GM21515 (cell line): ENCODE data around the gene RC3H1.
"Not testable (repeated sequence)": the region's sequence is repeated elsewhere in the genome, so short reads cannot be mapped to it uniquely, and the experiment has no call there.

Experiments used
- ATAC-seq: cut with Tn5 transposase; IDR thresholded peaks from one replicate; pipeline ENCODE4 v1.9.1; 2021; ENCODE audit not compliant: unreplicated experiment

RC3H1 gene, protein sequence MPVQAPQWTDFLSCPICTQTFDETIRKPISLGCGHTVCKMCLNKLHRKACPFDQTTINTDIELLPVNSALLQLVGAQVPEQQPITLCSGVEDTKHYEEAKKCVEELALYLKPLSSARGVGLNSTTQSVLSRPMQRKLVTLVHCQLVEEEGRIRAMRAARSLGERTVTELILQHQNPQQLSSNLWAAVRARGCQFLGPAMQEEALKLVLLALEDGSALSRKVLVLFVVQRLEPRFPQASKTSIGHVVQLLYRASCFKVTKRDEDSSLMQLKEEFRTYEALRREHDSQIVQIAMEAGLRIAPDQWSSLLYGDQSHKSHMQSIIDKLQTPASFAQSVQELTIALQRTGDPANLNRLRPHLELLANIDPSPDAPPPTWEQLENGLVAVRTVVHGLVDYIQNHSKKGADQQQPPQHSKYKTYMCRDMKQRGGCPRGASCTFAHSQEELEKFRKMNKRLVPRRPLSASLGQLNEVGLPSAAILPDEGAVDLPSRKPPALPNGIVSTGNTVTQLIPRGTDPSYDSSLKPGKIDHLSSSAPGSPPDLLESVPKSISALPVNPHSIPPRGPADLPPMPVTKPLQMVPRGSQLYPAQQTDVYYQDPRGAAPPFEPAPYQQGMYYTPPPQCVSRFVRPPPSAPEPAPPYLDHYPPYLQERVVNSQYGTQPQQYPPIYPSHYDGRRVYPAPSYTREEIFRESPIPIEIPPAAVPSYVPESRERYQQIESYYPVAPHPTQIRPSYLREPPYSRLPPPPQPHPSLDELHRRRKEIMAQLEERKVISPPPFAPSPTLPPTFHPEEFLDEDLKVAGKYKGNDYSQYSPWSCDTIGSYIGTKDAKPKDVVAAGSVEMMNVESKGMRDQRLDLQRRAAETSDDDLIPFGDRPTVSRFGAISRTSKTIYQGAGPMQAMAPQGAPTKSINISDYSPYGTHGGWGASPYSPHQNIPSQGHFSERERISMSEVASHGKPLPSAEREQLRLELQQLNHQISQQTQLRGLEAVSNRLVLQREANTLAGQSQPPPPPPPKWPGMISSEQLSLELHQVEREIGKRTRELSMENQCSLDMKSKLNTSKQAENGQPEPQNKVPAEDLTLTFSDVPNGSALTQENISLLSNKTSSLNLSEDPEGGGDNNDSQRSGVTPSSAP

DNA sequence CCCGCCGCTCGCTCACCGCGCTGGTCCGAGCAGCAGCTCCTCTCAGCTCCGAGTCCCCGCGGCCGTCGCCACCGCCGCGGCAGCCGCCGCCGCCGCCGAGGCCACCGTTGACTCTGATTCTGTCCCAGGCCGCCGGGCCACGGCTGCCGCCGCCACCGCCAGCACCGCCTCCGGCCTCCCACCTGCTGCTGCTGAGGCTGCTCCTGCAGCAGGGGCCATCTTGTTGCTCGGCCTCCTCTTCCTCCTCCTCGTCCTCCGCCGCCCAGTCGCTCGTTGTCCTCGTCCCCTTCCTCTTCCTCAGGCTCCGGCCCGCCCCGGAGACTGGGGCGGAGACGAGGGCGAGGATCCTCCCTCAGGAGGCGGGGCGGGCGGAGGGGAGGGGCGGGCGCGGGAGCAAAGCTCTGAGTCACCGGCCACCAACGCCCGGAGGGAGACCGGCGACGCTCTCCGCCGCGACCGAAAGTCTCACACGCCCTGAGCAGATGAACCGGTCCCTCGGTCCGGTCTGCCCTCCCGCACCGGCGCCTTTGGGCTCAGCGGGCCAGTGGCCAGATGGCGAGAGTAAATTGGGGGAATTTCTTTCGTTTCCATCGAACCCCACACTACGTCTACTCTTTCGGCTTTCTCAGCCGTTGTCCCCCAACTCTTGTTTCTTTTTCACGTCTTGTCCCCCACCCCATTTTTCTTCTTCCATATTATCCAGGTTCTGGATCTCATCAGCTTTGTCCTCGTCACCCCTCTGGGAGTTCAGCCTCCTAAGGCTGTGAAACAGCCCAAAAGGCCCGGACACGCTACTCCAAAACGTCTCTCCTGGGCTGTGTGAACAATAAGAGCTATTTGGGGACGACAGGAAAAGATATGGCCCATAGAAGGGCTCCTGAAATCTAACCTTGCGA lies at the start of gene RC3H1:
RC3H1 (minus strand) TSS at position 278 of the 896 bp plus-strand sequence. CDS start 29,372 bp downstream, outside the sequence.
- peak; percentile 86 for ATAC-seq

DNA sequence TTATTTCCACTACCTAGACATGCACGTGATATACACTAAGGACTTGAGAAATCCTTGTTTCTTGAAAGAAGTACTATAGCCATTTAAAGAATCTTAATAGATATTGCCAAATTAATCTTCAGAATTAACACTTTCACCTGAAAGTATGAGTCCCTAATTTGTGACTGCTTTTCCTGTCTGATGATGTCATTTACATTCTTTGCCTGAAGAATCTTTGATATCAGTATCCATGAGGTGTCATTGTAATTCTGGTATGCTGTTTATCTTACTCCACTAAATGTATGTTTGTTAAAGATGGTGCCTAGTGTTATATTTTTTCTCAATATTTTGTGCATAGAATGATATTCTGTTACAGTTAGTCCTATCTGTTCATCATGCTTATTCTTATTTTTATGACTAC lies 48.5 kb upstream of the RC3H1 start:
- ATAC-seq = no peak

DNA sequence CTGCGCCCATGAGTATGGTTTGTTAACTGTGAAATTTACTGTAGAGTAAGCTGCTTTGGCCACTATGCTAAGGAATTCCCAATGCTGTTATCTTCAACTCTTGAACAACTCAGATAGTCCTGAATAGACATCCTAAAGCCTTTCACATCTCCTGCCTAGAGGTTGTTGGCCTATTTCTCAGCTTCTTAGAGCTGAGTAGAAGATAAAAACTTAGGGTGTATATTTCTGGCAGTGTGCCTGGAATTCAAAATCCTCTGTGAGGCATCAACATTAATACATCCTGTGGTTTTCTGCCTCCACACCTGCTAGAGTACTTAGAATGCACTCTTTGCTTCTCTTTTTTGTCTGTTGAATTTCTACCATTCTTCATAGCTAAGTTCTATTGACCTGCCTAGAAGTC lies 45.8 kb upstream of the RC3H1 start:
- no peak for ATAC-seq

DNA sequence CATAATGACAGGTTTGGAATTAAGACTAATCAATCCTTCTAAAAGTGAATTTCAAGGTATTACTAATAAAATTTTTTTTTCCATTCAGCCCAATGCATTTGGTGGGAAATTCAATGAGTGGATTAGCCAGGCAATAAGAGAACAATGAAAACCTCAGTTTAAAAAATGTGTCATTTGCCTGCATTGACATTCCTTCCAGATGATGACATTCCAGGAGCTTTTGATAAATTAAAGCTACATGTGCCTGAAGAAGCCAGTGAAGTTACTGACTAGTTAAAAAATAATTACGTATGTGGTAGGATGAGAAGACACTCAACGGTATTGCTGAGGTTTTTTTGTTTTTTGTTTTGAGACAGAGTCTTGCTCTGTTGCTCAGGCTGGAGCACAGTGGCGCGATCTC lies 37.9 kb upstream of the RC3H1 start:
- ATAC-seq = no peak

DNA sequence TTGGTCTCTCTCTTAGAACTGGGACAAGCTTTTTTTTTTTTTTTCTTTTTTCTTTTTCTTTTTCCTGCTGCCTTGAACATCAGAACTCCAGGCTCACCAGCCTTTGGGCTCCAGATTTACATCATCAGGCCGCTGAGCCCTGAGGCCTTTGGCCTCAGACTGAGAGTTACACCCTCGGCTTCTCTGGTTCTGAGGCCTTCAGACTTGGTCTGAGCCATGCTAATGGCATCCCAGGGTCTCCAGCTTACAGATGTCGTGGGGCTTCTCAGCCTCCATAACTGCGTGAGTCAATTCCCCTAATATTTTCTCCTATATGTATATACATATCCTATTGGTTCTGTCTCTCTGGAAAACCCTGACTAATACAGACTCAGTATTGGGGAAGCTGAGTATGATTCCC lies 36.5 kb upstream of the RC3H1 start:
- no peak for ATAC-seq

DNA sequence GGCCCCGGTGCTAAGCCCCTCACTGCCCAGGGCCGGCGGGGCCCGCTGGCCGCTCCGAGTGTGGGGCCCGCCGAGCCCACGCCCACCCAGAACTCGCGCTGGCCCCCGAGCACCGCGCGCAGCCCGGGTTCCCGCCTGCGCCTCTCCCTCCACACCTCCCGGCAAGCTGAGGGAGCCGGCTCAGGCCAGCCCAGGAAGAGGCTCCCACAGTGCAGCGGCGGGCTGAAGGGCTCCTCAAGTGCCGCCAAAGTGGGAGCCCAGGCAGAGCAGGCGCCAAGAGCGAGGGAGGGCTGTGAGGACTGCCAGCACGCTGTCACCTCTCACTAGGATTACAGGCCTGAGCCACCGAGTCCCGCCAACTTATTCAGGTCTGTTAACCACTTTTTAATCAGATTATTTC lies 34.5 kb upstream of the RC3H1 start:
- ATAC-seq = not testable (repeated sequence)

DNA sequence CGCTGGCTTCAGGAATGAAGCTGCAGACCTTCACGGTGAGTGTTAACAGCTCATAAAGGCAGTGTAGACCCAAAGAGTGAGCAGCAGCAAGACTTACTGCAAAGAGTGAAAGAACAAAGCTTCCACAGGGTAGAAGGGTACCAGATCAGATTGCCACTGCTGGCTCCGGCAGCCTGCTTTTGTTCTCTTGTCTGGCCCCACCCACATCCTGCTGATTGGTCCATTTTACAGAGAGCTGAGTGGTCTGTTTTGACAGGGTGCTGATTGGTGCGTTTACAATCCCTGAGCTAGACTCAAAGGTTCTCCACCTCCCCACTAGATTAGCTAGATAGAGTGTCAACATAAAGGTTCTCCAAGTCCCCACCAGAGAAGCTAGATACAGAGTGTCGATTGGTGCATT lies 33.6 kb upstream of the RC3H1 start:
- not testable (repeated sequence) for ATAC-seq

DNA sequence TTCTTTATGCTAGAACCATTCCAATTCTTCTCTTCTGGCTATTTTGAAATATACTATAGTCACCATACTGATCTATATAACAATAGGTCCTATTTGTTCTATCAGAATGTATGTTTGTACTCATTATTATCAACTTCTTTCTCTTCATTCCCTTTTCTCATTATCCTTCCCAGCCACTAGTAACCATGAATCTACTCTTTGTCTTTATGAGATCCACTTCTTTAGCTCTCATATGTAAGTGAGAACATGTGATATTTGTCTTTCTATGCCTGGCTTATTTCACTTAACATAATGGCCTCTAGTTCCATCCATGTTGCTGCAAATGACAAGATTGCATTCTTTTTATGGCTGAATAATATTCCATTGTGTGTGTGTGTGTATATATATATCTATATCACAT lies 31.7 kb upstream of the RC3H1 start:
- no peak for ATAC-seq

DNA sequence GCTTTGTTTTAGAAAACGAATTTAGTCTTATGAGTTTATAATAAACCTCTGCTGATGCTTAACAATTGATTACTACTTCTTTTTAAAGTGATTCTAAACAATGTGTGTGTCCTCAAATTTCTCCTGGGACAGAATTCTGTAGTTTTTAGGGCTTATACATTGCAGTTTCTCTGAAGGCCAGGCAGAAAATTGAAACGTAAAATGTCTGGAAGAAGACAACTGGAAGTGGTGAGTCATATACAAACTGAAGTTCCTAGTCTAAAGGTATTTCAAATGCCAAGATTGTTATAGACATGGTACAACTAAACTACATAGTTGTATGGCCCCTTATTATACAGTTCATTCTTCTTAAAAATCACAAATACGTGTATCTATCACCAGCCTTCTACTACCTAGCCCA lies 30.5 kb upstream of the RC3H1 start:
- ATAC-seq = no peak

DNA sequence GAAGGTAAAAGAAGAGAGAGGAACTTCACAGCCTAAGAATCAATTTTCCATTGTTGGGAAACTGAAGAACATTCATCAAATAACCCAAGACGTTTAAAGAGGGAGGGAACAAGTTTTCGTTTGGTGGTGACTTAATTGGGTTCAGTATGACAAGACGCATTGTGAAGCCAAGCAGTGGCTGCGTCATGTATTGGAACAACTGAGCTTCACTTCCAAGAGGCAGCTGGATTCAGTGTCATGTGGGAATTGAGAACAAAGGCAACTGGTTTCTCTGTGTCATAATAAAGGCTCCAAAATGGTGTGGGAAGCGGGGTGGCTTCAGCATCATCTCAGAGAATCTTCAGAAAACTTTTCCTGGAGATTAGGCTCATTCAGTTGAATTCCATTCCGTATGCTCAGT lies 29.8 kb upstream of the RC3H1 start:
- no peak for ATAC-seq

DNA sequence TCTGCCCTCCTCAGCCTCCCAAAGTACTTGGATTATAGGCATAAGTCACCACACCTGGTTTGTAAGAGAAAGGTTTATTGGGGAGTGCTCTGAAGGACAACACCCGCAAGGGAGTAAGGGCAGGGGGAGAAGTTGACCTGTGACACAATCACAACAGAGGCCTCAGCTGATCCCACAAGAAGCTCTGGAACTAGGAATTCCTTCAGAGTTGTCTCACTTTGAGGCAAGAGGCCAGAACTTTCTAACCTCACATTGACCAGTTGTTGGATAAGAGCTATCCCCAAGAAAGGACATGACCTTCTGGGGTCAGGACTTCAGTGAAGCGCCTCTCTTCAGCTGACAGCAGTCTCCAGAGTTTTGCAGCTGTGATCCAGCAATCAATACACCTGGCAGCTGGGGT lies 27.4 kb upstream of the RC3H1 start:
- ATAC-seq = no peak

DNA sequence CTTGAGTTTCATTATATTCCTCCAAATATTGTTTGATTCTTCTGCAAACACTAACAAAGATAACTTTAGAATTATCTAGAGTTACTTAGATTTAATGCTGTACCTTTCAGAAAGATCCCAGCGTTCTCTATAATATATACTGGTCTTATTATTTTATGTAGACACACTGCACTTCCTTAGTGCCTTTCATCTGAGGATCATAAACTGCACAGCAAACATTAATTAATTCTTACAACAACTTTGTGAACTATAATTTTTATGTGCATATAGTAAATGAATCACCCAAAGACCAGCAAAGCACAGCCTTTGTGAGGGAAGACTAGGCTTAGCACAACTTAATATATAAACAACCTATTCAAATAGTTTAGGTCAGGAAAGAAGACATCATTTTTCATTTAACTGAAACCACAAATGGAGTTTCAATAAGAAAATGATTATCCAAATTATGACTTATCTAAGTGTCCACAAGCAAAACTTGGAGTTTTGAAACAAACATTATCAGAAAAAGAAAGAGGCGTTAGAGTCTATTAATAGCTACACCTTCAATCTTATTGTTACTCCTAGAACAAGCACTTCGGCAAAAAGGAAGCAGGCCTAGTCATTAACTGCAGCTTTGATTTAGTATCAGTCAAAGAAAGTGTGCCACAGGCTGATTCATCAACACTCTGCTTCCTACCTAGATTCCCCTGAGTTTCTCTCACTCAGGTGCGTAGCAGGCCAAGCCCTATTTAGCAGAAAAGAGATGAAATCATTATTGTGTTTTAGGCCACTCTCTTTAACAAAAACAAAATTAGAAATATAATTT lies 22.5 kb upstream of the RC3H1 start:
- ATAC-seq = no peak

DNA sequence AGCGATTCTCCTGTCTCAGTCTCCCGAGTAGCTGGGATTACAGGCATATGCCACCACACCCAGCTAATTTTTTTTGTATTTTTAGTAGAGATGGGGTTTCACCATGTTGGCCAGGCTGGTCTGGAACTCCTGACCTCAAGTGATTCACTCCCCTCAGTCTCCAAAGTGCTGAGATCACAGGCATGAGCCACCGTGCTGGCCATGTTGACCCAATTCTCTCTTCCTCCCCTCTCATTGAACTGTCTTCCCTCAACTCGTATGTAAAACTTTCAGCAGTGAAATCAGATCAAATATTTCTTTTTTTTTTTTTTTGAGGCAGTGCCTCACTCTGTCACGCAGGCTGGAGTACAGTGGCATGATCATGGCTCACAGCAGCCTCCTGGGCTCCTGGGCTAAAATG lies 20.4 kb upstream of the RC3H1 start:
- not testable (repeated sequence) for ATAC-seq

DNA sequence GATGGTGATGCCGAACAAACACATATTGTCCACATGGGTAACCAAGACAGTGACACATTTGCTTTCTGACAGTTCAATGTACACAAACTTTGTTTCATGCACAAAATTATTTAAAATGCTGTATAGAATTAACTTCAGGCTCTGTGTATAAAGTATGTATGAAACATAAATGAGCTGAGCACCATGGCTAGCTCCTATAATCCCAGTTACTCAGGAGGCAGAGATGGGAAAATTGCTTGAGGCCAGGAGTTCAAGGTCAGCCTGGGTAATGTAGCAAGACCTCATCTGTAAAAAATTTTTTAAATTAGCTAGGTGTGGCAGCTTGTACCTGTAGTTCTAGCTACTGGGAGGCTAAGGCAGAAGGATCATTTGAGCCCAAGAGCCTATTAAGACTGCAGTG lies 19.2 kb upstream of the RC3H1 start:
- no peak for ATAC-seq

DNA sequence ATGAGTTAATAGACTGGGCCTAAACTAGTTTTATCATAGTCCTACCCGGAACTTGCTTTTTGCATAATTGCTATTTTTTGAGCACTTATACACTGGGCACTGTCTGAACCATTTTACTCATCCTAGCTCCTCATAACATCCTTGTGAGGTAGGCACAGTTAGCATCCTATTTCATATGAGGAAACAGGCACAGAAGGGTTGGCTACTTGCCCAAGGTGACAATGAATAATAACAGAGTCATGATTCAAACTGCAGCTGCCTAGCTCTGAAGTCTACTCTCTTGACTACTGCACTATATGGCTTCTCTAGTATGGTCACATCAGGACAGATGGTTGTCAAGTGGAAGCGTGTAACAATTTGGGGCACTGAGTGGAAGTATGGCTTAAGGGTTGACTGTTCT lies 18.2 kb upstream of the RC3H1 start:
- ATAC-seq = no peak

DNA sequence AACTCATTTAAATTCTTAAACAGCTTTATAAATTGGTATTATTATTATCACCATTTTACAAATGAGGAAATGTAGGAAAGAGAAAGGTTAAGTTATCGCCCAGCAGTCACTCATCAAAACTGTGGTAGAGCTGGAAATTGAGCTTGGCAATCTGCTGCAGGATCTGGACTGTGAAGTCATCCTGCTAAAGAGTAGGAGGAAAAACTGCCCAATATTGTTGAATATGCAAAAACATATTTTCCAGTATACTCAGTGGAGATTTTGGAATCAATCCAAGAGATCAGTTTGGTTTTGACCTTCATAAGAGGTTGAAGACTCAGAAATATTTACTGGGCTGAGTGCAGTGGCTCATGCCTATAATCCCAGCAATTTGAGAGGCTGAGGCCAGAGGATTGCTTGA lies 16.9 kb upstream of the RC3H1 start:
- no peak for ATAC-seq

DNA sequence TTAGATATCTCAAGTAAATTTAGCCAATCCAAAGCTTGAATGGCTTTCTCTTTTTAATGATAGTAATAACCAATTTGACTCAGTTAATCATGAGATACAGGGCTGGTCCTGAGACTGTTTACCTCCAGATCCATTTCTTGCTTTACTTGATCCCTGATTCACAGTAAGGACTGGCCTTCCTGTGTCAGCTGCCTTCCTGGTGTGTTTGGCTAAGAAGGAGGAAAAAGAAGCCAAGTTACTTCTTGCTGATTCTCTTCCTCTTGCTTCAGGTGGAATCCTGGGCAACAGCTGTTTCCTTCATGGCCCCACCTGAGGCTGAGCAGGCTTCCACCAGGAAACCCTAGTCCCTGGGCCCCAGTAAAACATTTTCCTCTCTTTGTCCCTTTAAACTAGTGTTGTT lies 14.6 kb upstream of the RC3H1 start:
- no peak for ATAC-seq

DNA sequence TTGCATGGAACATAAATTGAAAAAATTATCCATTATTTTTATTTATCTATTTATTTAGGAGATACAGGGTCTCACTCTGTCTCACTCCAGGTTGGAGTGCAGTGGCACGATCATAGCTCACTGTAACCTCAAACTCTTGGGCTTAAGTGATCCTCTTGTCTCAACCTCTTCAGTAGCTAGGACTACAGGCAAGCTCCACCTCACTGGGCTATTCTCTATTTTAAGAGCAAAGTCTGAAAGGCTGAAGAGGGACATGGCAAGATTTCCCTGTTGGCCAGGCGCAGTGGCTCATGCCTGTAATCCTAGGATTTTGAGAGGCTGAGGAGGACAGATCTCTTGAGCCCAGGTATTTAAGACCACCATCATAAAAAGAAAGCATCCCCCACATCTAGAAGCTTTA lies 14.0 kb upstream of the RC3H1 start:
- ATAC-seq = no peak

DNA sequence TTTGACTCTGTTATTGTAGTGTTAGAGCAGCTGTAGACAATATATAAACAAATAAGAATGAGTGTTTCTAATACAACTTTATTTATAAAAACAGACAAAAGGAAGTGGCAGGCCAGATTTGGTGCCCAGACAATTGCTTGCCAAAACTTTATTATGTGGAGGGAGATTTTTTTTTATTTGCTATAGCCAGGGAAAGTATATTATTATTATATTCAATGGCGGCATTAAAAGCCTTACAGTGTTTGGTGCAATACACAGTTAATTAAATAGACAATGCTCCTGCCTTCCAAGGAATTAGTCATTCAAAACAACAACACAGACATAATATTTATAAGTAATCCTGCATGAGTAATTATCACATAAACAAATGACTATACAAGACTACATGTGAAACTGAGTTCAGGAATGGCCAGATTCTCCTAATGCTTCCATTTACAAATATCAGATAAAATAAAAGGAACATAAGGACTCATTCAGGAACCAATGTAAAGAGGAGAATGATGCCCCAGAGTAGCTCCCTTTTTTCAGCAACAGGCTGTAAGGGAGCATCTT lies 10.6 kb upstream of the RC3H1 start:
- no peak for ATAC-seq

DNA sequence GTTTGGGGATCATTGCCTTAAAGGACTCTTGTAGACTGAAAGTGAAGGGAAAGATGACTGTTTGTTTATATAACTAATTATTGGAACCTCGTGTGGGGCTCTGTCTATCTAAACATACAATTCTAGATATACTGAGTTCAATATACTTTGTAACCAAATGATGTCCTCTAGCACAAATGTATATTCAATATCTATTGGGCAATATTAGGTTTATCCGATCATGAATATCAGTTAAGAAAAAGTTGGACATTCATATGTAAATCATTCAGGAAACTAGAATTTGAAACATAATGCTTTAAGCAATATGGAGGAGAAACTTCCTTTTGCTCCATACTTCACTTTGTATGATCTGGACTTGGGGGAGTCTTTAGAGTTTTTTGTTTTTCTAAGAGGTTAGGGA lies 8.9 kb upstream of the RC3H1 start:
- ATAC-seq = no peak
